NB4 (cell line): ENCODE results near the gene SMOC2.

ENCODE experiments used
- DNase-seq: peaks from one replicate; pipeline ENCODE4 v3.0.0; 2010; ENCODE audit warnings: low read depth
- H3K4me3 ChIP-seq: one replicate; pipeline ENCODE4 v1.5.1; 2011; ENCODE audit warnings: mild to moderate bottlenecking, low read depth, low read length, moderate library complexity
- CTCF ChIP-seq: IDR thresholded peaks from one replicate; pipeline ENCODE4 v1.5.1; 2012; ENCODE audit warnings: low read depth, low read length
- MAX ChIP-seq: IDR thresholded peaks from 2 replicates; pipeline ENCODE4 v1.6.1; 2011; ENCODE audit warnings: low read depth, low read length
- MYC ChIP-seq: IDR thresholded peaks from 2 replicates; pipeline ENCODE4 v1.6.1; 2011; ENCODE audit warnings: low read depth, low read length
- POLR2A ChIP-seq: IDR thresholded peaks from 2 replicates; pipeline ENCODE4 v1.6.1; 2011; ENCODE audit warnings: mild to moderate bottlenecking; ENCODE audit not compliant: insufficient read length; ENCODE audit errors: extremely low read depth

SMOC2 gene

GRCh38 chr6:168464546-168464945 is 23.6 kb downstream of the SMOC2 start:
- no peak for DNase-seq
- TF ChIP-seq CTCF: no peak
- TF ChIP-seq MAX: no peak
- no peak for TF ChIP-seq MYC
- no peak for TF ChIP-seq POLR2A
- no peak overlapping the region for H3K4me3 ChIP-seq

GRCh38 chr6:168468045-168468444 is 27.1 kb downstream of the SMOC2 start:
- no peak for DNase-seq
- H3K4me3 ChIP-seq: no peak overlapping the region
- TF ChIP-seq POLR2A: no peak
- no peak for TF ChIP-seq MAX
- no peak for TF ChIP-seq MYC
- TF ChIP-seq CTCF: no peak

DNA sequence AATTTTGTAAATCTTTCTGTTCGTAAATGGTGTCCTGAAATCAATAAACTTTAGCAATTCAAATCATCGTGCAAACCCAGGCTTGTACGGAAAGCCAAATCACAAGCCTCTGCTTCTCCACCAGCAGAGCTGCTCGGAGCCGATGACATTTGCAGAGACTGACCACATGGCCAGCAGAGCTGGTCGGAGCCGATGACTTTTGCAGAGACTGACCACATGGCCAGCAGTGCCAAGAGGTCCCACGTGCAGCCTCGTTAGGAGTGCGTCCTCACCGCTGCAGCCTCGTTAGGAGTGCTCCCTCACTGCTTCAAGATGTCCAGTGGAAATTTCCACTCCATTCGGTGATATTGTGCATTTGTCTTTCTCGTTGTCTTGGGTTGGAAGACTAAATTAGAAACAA is 28.5 kb downstream of the SMOC2 start:
- TF ChIP-seq MYC: no peak
- TF ChIP-seq CTCF: no peak
- no peak for TF ChIP-seq POLR2A
- TF ChIP-seq MAX: no peak
- no peak for DNase-seq
- H3K4me3 ChIP-seq: no peak overlapping the region

- no peak for DNase-seq
- TF ChIP-seq CTCF: no peak
- TF ChIP-seq MAX: no peak
- no peak overlapping the region for H3K4me3 ChIP-seq
Observed at GRCh38 chr6:168469926-168470325, 28.9 kb downstream of the SMOC2 start.

- TF ChIP-seq MAX (no peak), MYC (no peak), POLR2A (no peak), CTCF (no peak)
- H3K4me3 ChIP-seq: no peak overlapping the region
- DNase-seq: no peak
Observed at GRCh38 chr6:168472363-168472762, 31.4 kb downstream of the SMOC2 start.

GRCh38 chr6:168473197-168473596 is 32.2 kb downstream of the SMOC2 start:
- no peak overlapping the region for H3K4me3 ChIP-seq
- no peak for TF ChIP-seq MAX
- TF ChIP-seq CTCF: no peak
- TF ChIP-seq MYC: no peak
- TF ChIP-seq POLR2A: no peak
- no peak for DNase-seq
